HG03139 (cell line): ENCODE measurements around the gene MEN1.
"Not testable (repeated sequence)": the region's sequence is repeated elsewhere in the genome, so short reads cannot be mapped to it uniquely, and the experiment has no call there.

Source experiments
- ATAC-seq: cut with Tn5 transposase; IDR thresholded peaks from one replicate; pipeline ENCODE4 v1.9.1; 2021; ENCODE audit not compliant: unreplicated experiment

The MEN1 gene

DNA sequence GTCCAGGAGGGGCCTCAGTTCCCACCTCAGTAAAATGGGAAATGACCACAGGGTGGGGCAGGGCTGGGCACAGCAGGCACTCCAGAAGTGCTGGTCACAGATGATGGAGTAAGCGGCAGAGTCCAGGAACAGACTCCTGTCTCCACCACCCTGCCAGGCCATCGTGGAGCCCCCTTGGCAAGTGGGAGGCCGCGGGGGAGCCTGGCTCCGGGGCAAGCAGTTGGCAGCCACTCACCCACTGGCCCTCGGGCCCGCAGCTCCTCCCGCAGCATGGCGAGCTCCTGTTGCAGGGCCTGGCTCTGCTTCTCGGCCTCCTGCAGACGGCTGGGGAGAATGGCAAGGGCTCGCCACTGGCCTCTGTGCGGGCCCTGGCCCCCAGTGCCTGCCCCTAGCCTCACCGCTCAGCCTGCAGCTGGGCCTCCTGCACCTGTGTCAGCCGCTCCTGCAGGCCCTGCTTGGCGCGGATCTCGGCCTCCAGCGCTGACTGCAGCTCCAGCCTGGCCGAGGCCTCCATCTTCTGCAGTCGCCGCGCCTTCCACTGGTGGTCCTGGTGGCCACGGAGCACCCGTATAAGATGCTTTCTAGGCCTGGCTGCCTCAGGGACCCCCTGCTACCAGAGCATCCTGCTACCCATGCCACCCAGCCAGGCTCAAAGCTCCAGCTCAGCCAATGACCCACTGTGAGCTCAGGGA is 23.8 kb upstream of the MEN1 start:
- ATAC-seq = no peak

DNA sequence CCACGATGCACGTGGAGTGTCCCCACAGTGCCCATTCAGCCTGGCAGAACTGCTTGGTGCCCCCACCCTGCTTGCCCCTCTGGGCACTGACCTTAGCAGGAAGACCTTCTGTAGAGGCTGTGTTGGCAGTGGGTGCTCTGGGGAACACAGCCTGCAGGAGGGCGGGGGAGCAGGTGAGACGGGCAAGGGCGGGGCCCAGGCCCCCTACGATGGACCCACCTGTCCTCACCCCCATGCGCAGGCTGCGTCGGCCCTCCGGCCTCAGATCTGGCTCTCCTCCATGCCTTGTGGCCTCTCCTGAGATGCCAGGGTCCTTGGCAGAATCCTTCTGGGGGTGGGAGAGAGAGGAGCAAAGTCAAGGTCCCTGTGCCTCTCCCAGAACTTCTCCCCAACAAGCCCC is 23.2 kb upstream of the MEN1 start:
- ATAC-seq = no peak

DNA sequence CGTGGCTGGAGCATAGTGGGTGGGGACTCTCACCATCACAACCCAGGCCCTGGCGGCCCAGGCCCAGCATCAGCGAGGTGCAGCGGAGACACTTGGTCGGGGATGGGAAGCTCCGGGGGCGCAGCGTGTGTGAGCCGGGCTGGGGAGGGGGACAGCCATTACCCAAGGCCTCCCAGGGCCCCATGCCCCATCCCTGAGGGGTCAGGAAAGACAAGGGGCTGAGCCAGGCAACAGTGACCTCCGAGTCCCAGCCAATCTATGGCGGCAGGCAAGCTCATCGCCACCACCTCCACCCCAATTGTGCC is 22.8 kb upstream of the MEN1 start:
- ATAC-seq = no peak

DNA sequence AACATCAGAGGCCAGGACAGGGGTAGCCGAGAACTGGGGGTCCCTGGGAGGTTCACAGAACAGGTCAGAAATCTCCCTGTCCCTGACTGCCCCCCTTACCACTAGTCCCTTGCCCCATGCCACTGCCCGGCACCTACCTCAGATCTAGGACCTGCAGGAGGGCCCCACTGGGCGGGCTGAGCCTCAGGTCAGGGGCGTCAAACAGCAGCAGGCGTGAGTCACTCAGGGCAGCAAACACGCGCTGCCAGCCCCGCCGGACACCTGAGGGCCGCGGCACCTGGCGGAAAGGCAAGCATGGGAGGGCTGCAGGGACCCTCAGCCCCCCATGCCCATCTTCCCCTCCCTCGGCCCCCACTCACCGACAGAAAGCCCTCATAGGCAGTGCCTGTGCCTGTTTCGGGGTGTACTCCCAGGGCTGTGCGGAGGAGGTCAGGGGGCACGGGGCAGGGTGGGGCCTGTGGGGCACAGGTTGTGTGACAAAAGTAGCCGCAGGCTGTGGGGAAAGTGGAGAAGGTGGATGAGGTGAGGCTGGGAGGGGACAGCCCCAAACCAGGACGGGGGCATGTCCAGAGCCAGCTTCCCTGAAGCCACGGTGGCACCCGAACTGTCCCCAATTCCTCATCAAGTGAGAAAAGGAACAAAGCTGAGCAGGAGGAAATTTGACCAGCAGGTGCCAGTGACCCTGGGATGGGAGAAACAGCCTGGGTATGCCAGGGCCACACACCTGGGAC is 22.3 kb upstream of the MEN1 start:
- no peak for ATAC-seq

DNA sequence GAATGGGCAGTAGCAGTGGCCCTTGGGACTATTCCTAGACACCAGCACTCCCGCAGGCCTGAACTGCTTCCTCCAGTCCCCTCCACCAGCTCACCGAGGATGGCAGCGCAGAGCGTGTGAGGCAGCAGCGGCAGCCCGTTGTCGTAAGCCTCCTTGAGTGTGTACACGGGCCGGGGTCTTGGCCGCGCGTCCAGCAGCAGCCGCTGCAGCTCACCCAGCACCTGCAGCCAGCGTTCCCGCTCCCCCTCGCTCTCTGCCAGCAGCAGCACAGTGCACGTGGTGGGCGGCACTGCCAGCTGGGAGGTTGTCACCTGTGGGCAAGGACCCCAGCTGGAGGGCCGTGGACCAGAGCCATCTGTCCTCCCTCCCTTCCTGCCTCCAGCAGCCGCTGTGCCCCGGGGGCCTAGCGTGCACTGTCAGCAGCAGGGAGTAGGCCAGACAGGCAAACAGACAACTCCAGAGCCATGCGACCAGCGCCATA is 21.1 kb upstream of the MEN1 start:
- no peak for ATAC-seq

DNA sequence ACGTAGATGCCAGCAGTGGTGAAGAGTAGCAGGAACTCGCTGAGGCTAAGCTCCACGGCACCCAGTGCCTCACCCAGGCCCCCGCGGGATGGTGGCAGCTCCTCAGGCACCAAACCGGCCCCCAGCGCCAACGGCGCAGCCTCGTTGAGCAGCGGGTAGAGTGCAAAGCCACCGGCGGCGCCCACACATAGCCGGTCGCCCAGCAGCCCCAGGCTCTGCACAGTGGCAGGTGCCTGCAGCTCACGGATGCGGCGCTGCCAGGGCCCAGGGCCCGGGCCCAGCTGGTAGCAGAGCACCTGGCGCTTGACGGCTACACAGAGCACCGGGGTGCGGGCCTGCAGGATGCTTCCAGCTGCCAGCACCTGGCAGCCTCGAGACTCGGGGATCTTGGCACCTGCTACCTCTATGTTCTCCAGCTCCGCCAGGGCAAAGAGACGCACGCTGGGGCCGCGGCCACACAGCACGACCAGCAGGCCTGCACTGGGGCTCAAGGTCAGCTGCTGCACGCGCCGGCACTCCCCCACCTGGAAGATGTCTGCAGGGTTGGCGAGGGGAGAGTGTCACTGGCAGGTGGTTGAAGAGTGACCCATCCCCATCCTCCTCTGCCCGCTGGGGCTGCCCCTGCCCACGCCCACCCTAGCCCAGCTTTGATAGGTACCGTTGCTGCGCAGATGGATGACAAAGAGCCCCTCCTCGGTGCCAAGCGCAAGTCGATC is 19.3 kb upstream of the MEN1 start:
- ATAC-seq = no peak

DNA sequence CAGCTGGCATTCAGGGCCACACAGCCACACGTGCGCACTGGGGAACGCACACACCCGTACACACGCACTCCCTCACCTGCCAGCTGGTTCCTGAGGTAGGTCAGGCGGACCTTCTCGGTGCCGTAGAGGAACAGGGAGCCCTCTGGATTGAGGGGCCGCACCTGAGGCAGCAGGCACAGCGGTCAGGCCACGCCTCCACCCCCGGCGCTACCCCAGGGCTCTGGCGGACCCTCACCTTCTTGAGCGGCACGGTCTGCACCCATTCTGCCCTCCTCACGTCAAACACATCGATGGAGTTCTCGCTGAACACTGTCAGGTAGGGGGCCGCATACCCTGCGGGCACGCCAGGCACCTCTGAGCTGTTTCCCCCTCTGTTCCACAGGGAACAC is 17.1 kb upstream of the MEN1 start:
- no peak for ATAC-seq

DNA sequence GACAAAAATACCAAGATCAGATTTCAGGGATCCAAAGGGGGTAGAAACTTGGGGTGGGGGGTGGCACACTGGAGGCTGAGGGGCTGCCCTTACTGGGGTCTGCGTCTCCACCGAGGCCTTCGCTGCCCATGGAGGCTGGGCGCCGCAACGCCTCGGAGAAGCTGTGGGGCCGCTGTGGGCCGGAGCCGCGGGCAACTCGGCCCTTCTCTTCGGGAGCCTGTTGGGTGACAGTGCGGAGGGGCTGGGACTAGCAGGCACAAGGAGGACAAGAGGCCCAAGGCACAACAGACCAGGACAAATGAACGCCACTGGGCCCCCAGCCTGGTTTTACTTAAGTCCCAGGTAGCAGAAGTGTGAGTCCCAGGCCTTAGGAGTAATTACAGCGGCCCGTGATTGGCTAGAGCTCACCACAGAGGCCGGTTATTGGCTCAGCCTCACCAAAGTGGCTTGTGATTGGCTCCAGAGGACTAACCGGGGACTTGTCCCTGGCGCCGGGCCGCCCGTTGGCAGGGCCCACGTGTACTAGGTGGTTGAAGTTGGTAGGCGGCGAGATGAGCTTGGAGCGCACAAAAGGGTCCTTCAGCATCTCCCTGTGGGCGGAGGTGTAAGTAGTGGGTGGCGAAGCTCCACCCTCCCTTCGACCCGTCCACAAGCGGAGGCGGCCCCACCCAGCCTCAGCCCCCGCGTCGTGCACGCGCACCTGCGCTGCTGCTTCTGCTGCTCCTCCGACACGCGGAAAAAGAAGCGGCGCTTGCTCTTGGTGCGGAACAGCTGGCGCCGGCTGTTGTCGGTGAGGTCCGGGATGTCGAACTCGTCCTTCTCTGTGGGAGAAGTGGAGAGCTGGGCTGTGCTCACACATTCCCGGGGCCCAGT is 16.5 kb upstream of the MEN1 start:
- no peak for ATAC-seq

DNA sequence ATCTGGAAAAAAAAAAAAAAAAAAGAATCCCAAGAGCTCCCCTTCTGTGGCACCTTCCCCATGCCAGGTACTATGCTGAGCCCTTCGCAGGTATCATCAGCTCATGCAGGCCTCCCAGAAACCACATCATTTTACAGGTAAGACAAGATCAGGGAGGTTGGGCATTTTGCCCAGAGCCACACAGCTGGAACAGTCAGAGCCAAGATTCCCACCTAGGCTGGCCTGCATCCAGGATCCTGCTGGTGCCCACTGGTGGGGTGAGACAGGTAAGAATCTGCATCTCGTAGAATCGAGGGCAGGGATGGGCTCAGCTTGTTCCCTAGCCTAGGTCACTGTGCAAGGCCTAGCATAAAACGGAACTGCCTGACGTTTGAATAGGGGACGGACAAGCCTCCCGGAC is 15.7 kb upstream of the MEN1 start:
- no peak for ATAC-seq

DNA sequence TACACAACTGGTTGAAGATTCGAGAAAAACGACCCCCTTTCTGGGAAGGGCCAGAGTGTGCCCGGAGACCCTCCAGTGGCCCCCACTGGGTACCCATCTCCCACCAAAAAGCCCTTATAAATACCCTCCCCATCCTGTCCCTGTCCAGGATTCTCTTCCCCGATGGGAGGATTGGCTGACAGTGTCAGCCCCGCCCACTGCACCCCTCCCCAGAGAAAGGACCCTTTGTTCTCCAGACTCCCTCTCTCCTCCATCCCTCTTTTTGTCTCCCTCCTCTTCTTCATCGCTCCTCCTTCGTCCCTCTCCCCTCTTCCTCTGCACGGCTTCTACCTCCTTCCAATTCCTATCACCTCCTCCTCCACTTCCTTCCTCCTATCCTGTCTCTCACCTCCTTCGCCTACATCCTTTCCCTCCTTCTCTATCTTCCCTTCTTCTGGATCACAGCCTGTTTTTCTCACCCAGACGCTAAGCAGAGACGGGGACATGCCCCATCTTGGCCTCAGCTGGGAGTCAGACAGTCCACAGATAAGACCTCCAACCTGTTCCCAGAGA is 13.3 kb upstream of the MEN1 start:
- ATAC-seq = no peak

DNA sequence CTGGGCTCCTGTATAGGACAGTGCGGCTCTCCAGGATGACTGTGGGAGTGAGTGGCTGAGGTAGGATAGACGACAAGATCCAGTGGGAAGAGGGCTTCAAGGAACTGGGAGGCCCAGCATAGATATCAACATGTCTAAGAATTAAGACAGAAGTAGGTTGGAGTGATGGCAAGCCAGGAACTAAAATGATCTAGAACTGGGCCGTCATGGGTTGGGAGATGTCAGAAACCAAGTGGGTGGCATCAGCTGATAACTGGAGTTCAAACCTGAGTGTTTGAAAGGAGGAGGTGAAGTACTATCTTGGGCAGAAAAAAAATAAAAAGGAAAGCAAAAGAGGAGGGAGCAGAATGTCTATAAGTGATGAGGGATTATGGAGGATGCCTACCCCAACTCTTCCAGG is 7.1 kb upstream of the MEN1 start:
- no peak for ATAC-seq

DNA sequence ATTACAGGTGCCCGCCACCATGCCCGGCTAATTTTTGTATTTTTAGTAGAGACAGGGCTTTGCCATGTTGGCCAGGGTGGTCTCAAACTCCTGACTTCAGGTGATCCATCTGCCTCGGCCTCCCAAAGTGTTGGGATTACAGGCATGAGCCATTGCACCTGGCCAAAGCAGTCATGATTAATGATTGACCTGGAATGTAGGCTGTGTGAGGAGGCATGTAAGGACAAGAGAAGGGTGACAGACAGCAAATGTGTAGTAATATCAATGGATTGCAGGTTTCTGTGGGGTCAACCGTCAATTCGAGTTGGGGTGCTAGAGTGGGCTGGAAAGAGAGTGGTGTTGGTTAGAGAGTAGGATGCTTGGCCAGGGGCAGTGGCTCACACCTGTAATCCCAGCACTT is 5.1 kb upstream of the MEN1 start:
- not testable (repeated sequence) for ATAC-seq

DNA sequence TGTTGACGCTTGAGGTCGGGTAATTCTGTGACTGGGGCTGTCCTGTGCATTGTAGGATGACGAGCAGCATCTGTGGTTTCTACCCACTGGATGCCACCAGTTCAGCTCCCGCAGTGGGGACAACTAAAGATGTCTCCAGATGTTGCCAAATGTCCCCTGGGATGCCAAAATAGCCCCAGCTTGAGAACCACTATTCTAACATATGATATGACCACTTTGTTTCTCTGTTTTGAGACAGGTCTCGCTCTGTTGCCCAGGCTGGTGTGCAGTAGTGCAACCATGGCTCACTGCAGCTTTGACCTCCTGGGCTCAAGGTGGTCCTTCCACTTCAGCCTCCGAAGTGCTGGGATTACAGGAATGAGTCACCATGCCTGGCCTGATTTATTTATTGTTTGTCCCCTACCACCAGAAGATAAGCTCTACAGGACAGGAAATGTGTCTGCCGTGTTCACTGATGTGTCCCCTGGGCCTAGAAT is 4.4 kb upstream of the MEN1 start:
- no peak for ATAC-seq

DNA sequence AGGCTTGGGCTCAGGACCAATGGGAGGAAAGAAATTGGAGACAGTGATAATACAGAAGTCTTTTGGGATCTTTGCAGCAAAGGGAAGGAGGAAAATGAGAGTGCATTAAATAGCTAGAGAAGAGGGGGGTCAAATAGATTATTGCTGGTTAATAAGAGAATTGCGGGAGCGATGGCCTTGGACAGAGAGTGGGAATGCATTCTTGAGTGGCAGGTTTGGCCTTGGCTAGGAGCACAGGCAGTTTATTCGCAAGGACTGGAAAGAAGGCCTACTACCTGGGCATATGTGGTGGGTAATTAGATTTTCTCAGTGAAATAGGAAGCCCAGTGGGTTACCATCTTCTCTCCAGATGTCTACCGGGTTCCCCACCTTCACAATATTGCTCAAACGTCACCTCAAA is 3.5 kb upstream of the MEN1 start:
- ATAC-seq = no peak

DNA sequence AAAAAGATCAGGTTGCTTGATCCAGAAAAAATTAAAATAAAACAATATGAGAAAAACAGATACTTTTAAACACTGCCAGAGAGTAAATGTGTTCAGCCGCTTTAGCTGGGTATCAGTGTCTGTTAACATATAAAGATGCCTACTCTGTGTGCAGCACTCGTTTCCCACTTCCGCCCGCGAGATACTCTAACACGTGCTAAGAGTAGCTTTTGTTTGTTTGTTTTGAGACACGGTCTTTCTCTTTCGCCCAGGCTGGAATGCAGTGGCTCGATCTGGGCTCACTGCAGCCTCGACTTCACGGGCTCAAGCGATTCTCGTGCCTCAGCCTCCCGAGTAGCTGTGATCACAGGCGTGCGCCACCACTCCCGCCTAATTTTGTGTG is 531 bp upstream of the MEN1 start:
- no peak for ATAC-seq

DNA sequence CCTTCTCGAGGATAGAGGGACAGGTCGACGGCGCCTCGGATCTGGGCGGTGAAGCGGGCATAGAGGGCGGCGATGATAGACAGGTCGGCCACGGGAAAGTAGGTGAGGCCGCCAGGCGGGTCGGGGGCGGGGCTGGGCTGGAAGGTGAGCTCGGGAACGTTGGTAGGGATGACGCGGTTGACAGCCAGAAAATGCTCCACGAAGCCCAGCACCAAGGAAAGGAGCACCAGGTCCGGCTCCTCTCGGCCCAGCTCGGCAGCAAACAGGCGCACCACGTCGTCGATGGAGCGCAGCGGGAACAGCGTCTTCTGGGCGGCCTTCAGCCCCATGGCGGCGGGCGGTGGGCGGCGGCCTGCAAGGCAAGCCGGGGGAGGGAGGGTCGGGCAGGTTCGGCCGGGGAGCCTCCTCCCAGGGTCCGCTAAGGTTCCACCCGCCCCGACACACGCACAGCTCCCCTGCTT is 540 bp downstream of the MEN1 start:
- ATAC-seq = no peak

DNA sequence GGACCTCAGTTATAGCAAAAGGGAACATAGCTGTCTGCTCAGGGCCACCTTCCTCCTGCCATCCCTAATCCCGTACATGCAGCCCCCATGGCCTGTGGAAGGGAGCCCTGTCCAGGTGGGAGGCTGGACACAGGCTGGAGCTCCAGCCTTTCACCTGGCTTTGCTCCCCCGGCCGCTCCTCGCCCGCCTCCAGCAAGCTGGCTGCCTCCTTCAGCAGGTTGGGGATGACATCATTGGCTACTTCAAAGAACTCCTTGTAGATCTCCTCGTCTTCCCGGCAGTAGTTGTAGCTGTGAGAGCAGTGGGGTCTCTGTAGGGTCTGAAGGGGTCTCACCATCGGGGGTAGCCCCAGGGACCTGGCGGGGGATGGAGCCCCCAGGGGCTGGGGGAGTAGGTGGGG is 4.9 kb downstream of the MEN1 start:
- ATAC-seq = no peak

DNA sequence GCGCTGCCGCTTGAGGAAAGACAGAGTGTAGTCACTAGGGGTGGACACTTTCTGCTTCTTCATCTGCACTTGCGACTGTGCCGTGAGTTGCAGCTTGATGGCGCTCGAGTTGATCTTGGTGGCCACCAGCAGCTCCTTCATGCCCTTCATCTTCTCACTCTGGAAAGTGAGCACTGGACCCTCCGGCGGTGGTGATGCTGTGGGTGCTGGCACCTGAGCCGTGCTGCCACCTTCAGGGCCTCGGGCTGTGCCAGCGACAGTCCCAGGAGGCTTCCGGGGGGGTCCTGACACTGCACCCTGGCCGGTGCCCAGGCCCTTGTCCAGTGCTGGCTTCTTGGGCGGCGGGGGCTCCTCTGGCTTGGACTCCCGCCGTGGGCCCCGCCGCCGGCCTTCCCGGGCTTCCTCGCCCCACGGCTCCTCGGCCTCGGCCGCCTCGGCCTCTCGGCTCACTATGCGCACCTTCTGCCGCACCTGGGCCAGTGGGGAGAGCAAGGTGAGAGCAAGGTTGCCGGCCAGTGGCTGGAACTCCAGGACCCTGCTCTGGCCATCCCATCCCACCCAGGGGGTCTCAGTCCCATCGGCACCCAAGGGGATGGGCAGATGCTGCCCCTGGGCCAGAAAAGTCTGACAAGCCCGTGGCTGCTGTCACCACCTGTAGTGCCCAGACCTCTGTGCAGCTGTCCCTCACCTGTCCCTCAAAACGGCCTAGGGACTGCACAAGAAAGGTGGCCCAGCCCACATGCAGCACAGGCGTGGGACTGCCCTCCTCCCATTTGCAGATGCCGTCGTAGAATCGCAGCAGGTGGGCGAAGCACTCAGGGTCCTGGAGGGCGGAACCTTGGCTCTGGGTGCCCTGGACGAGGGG is 5.8 kb downstream of the MEN1 start:
- no peak for ATAC-seq

DNA sequence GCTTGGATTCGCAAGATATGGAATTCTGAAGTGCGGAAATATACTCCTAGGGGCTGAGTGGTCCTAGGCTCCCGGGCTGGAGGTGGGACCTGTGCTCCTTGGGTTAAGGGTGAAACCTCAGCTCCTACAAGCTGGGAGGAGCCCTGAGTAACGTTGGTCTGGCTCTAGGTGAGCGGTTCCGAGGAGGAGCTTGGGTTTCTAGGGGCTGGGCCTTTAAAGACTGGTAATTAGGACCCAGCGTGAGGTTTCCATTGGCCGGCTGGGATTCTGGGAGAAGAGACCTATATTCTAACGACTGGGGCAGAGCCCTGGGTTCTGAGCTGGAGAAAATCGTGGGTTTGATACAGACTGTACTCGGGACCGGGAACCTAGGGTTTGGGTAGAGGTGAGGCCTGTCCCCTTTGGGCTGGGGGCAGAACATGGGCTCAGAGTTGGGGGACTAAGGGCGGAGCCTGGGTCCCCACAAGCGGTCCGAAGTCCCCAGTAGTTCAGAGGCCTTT is 6.5 kb downstream of the MEN1 start:
- no peak for ATAC-seq
